ENCODE measurements around the gene BMPR1A.
"Not testable (repeated sequence)": the region's sequence is repeated elsewhere in the genome, so short reads cannot be mapped to it uniquely, and the experiment has no call there.

BMPR1A gene

DNA sequence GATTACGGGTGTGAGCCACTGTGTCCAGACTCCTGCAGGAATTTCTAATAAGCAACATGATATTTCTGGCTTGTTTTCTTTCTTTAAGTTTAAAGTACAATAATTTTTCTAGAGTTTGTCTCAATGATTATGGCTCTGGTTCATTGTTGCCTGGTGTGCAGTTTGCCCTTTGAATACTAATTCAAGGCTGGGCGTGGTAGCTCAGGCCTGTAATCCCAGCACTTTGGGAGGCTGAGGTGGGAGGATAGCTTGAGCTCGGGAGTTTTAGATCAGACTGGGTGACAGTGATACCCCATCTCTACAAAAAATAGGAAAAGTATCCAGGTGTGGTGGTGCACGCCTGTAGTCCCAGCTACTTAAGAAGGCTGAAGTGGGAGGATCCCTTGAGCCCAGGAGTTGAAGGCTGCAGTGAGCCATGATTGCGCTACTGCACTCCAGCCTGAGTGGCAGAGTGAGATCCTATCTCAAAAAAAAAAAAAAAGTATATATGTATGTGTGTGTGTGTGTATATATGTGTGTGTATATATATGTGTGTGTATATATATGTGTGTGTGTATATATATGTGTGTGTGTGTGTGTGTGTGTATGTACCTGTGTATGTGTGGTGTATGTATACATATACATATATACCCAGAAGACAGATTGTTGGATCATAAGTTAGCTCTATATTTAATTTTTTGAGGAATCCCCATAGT lies 220.1 kb downstream of the BMPR1A start:
- in situ Hi-C loops (cut with MboI; ENCODE audit: low sequenced_read_pairs), result no loop called here
- Histone ChIP-seq H3K36me3 (replicated peaks) (no peaks in the 10 kb centered on the region), H3K27me3 (ENCODE audit: low read depth) (no peaks in the 10 kb centered on the region), H3K4me3 (no peak overlapping the region), H3K4me1 (0 out of 2 replicates have a peak, but pooled peaks cover 3% of the 10 kb centered on the region), H3K9me3 (no peaks in the 10 kb centered on the region)
- DNase-seq (ENCODE audit: low spot score in 2 of 2), result no peak

- H3K4me3 ChIP-seq; H3K36me3 ChIP-seq (replicated peaks); H3K27me3 ChIP-seq (ENCODE audit: low read depth); H3K4me1 ChIP-seq; H3K9me3 ChIP-seq; DNase-seq (ENCODE audit: low spot score in 2 of 2); in situ Hi-C loops (cut with MboI; ENCODE audit: low sequenced_read_pairs): not testable (repeated sequence)
Measured at GRCh38 chr10:86978457-86978856, 222.0 kb downstream of the BMPR1A start.

DNA sequence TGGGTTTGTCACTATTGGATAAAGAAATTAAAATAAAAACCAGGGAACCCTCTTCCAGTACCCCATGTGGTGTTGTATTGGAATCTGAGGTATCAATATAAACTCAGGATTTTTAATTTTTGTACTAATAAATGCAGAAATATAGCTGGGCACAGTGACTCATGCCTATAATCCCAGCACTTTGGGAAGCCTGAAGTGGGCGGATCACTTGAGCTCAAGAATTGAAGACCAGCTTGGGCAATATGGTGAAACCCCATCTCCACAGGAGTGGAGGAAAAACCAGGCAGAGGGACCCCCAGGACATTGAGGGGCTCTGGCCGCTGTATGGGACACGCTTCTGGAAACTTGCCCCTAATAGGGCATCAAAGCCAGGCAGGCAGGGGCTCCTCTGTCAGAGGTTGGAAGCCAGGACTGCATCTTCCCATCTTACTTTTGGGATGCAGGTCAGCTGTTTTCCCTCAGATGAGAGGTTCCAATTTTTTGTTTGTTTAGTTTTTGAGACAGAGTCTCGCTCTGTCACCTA lies 222.9 kb downstream of the BMPR1A start:
- Histone ChIP-seq H3K4me3 (no peak overlapping the region), H3K27me3 (ENCODE audit: low read depth) (no peaks in the 10 kb centered on the region), H3K4me1 (0 out of 2 replicates have a peak, but pooled peaks cover 3% of the 10 kb centered on the region), H3K36me3 (replicated peaks) (no peaks in the 10 kb centered on the region), H3K9me3 (no peaks in the 10 kb centered on the region)
- DNase-seq (ENCODE audit: low spot score in 2 of 2), result no peak
- in situ Hi-C loops (cut with MboI; ENCODE audit: low sequenced_read_pairs), result no loop called here

DNA sequence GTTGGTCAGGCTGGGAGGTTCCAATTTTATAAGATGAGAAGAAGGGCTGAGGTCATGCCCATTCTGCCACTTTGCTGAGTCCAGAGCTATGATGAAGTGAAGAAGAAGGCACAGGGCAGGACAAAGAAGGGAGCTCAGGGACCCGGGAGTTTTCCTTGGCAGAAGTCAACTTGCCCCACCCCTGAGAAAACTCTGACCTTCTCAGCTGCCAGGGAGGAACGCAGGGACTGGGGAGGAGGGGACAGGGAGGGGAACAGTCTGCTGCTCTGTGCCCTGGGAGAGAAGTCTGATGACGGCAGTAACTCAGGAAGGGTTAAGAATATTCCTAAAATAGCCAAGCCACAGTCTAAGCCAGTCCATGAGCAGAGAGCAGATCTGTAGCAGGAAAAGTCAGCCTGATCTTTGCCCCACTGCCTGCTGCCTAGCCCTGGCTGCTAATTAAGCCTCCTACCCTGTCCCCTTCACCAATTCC lies 223.6 kb downstream of the BMPR1A start:
- H3K36me3 ChIP-seq (replicated peaks), result no peaks in the 10 kb centered on the region
- no peaks in the 10 kb centered on the region for H3K27me3 ChIP-seq (ENCODE audit: low read depth)
- in situ Hi-C loops (cut with MboI; ENCODE audit: low sequenced_read_pairs), result no loop called here

GRCh38 chr10:86981020-86981419 lies 224.6 kb downstream of the BMPR1A start:
- H3K4me1 ChIP-seq; H3K4me3 ChIP-seq; DNase-seq (ENCODE audit: low spot score in 2 of 2); H3K27me3 ChIP-seq (ENCODE audit: low read depth); H3K36me3 ChIP-seq (replicated peaks); H3K9me3 ChIP-seq; in situ Hi-C loops (cut with MboI; ENCODE audit: low sequenced_read_pairs): not testable (repeated sequence)

More for the DNA sequence above, 223.6 kb downstream of the BMPR1A start:
- DNase-seq (ENCODE audit: low spot score in 2 of 2), result no peak
- Histone ChIP-seq H3K4me3 (no peak overlapping the region), H3K9me3 (no peaks in the 10 kb centered on the region), H3K4me1 (0 out of 2 replicates have a peak, but pooled peaks cover 3% of the 10 kb centered on the region)

DNA sequence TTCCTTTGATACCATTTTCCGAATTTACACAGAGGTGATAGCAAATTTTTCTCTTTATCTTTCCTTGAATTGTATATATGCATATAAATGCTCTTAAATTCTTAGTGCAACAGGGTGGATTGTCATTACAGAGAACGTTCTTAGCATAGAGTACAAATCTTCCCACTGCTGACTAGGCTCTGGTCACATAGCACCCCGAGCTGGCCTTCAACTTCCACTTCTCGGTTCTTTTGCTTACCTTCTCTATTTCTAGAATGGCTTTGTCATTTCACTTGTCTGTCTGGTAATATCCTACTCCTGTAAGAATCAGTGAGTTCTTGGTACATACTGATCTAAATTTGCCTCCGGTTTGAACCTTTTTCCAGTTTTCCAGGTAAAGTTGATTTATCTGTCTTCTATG lies 225.3 kb downstream of the BMPR1A start:
- no peaks in the 10 kb centered on the region for H3K9me3 ChIP-seq
- no peaks in the 10 kb centered on the region for H3K36me3 ChIP-seq (replicated peaks)
- 0 out of 2 replicates have a peak, but pooled peaks cover 3% of the 10 kb centered on the region for H3K4me1 ChIP-seq
- H3K4me3 ChIP-seq, result no peak overlapping the region
- DNase-seq (ENCODE audit: low spot score in 2 of 2), result no peak
- H3K27me3 ChIP-seq (ENCODE audit: low read depth), result no peaks in the 10 kb centered on the region
- in situ Hi-C loops (cut with MboI; ENCODE audit: low sequenced_read_pairs), result no loop called here

Measured in HAP-1 (cell line).